K562 (cell line): ENCODE data around the gene RBP7.
"Not testable (repeated sequence)": the region's sequence is repeated elsewhere in the genome, so short reads cannot be mapped to it uniquely, and the experiment has no call there.

Experiments
- JUN ChIP-seq, 2 experiments: sonication (generic) in 1 of 2; formaldehyde crosslinking in 1 of 2; IDR thresholded peaks; 2 replicates each; pipeline versions ENCODE4 v1.6.1 to v1.8.0; 2012 to 2022; ENCODE audit warnings: borderline replicate concordance in 2 of 2, mild to moderate bottlenecking in 2 of 2, improper control_type of control experiment in 1 of 2, low read depth in 1 of 2, low read length in 1 of 2, missing genetic modification reagents in 1 of 2
- KLF16 ChIP-seq: IDR thresholded peaks from 2 replicates; pipeline ENCODE4 v1.6.1; 2016; ENCODE audit warnings: antibody characterized with exemption
- MAFK ChIP-seq: IDR thresholded peaks from 2 replicates; pipeline ENCODE4 v1.6.1; 2011; ENCODE audit warnings: low read length, improper control_type of control experiment
- RAD21 ChIP-seq, 2 experiments: fragments of 250-450 bp in 1 of 2; fragments of 450-650 bp in 1 of 2; sonication (Bioruptor Pico) in 1 of 2; formaldehyde crosslinking in 1 of 2; IDR thresholded peaks in 1 of 2; conservative IDR thresholded peaks in 1 of 2; 2 replicates each; pipeline versions ENCODE4 v1.4.0 to v1.8.0; 2020 to 2022; ENCODE audit warnings: mild to moderate bottlenecking in 2 of 2, moderate library complexity in 1 of 2
- RBBP5 ChIP-seq: fragments of 200-600 bp; sonication (generic); IDR thresholded peaks from 2 replicates; pipeline ENCODE4 v1.6.1; 2012; ENCODE audit warnings: borderline replicate concordance, mild to moderate bottlenecking, low read length, control low read depth, inconsistent platforms; ENCODE audit not compliant: insufficient read depth, poor library complexity, severe bottlenecking
- RCOR1 ChIP-seq, 2 experiments: IDR thresholded peaks; 2 replicates each; pipeline ENCODE4 v1.6.1; 2012; ENCODE audit warnings: low read depth in 2 of 2, low read length in 2 of 2, borderline replicate concordance in 1 of 2, improper control_type of control experiment in 1 of 2
- TRIM24 ChIP-seq, 2 experiments: fragments of 450-650 bp; IDR thresholded peaks; 2 replicates each; pipeline ENCODE4 v1.6.1; 2016
- ZBTB8A ChIP-seq: fragments of 450-650 bp; IDR thresholded peaks from 2 replicates; pipeline ENCODE4 v1.6.1; 2018; ENCODE audit warnings: mild to moderate bottlenecking, moderate library complexity; ENCODE audit not compliant: partially characterized antibody
- ZNF512 ChIP-seq: IDR thresholded peaks from 2 replicates; pipeline ENCODE4 v1.6.1; 2016; ENCODE audit warnings: missing genetic modification characterization, missing compliant biosample characterization

DNA sequence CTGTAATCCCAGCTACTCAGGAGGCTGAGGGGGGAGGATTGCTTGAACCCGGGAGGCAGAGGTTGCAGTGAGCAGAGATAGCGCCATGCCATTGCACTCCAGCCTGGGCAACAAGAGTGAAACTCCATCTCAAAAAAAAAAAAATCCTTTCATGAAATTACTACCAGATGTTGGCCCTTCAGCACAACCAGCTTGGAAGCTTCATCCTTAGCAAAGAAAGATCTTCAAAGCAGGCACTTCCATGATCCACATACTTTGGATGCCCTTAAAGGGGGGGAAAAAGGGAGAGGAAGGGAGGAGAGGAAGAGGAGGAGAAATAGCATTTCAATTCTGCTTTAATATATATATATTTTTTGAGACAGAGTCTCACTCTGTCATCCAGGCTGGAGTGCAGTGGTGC is 23.6 kb downstream of the RBP7 start:
- TF ChIP-seq MAFK; RBBP5; JUN (IDR thresholded peaks at IDR 0.05; ENCODE audit: borderline replicate concordance, low read depth, low read length); JUN (CRISPR knock-in tag; IDR thresholded peaks at IDR 0.05; ENCODE audit: borderline replicate concordance); KLF16; ZNF512 (tag); RCOR1 (IDR thresholded peaks at IDR 0.05; ENCODE audit: borderline replicate concordance in 1 of 2, low read depth in 2 of 2, low read length in 2 of 2); ZBTB8A; TRIM24 (IDR thresholded peaks at IDR 0.05); RAD21 (CRISPR knock-in tag; conservative IDR thresholded peaks at IDR 0.05 in 1 of 2, IDR thresholded peaks at IDR 0.05 in 1 of 2): not testable (repeated sequence)
